Erythroblast (primary cell): Measurements from ENCODE around the gene BBS9.

ENCODE experiments used
- GATA1 ChIP-seq: IDR thresholded peaks from 2 replicates; pipeline ENCODE4 v1.6.1; 2011; ENCODE audit warnings: low read depth, mild to moderate bottlenecking, control low read depth, low read length, moderate library complexity
- POLR2A ChIP-seq: IDR thresholded peaks from 2 replicates; pipeline ENCODE4 v1.6.1; 2011; ENCODE audit warnings: mild to moderate bottlenecking, low read length

- TF ChIP-seq POLR2A (no peak), GATA1 (no peak)
These were observed 82.8 kb downstream of the BBS9 start for GRCh38 chr7:33212144-33212543.
